ENCODE results near the gene TUT4.

DNA sequence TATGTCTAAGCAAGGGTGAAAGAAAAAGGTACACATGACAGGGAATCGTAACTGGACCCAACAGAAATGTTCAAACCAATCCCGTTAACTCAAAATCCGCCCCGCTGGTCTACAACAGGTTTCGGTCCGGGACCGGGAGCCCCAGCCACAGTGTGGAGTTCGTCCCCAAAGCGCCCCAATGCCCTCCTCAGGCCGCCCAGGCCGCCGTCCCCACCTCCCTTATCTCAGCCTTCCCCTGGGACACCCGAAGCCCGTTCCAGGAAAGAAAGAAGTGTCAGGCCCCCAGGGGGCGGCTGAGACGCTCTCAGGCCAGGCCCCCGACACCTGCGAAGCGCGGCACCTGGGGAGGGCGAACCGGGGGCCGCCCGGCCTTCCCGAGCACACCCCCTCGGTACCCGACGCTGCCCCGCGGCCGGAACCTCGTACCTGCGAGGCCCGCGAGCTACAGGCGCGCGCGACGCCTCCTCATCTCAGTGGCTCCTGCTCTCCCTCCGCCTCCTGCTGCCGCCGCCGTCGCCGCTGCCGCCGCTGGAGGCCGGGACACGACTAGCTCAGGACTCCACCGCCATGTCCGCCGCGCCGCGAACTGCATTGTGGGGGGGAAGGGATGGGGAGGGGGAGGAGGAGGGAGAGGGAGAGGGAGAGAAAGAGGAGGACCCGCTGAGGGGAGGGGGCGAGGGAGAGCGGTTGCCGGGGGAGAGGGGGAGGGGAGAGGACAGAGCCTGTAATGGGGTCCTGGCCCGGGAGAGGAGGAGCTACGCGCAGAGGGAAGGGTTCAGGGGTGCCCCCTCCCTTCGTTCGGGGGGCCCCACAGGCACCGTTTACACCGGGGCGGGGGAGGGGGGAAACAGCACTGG, at the start of gene TUT4:
- TF ChIP-seq EZH2 (IDR thresholded peaks at IDR 0.05; ENCODE audit: insufficient read depth, poor library complexity, severe bottlenecking): no peak
- TF ChIP-seq EZH2phosphoT487 (IDR thresholded peaks at IDR 0.05; ENCODE audit: insufficient read depth, low read depth): no peak
